ENCODE data around the gene TMEM119. TPM values are rescaled to one million over a fixed set of nuclear protein-coding genes. Genes with fewer than 3 reads are reported as not detected.

TMEM119 gene
- total and polyA plus RNA-seq, 9 donors, result 0.25 to 12.3 (median 2.0) TPM

GRCh38 chr12:108548954-108549521 is 48.8 kb downstream of the TMEM119 start:
- H3K4me1 ChIP-seq (ENCODE audit: insufficient read depth), result peaks cover 2% of the 10 kb centered on the region

DNA sequence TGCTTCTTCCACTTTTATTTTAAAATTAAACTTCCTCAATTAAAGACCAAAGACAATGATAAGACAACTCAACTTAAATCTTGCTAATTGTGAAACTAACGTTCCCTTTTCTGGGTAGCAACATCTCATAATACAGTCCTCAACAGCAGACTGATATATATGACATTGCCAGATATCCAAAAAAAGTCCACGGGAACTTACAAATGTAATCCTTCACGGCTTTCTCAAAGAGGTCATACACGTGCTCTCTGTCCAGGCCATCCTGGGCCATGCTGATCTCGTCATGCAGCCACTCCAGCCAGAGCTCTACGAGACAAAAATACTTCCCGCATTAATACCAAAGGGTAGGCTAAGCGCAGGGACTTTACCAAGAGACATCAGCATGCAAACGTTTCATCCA is 50.2 kb downstream of the TMEM119 start:
- Histone ChIP-seq H3K4me3 (no peak overlapping the region), H3K27me3 (no peaks in the 10 kb centered on the region), H3K36me3 (no peaks in the 10 kb centered on the region), H3K27ac (no peak overlapping the region), H3K4me1 (ENCODE audit: insufficient read depth) (peaks cover 2% of the 10 kb centered on the region), H3K9me3 (no peaks in the 10 kb centered on the region)
- 74 to 84% (median 80%) methylated on average over 9 of the region's 9 CpGs for WGBS, 3 donors
- TF ChIP-seq, protein P1, sequence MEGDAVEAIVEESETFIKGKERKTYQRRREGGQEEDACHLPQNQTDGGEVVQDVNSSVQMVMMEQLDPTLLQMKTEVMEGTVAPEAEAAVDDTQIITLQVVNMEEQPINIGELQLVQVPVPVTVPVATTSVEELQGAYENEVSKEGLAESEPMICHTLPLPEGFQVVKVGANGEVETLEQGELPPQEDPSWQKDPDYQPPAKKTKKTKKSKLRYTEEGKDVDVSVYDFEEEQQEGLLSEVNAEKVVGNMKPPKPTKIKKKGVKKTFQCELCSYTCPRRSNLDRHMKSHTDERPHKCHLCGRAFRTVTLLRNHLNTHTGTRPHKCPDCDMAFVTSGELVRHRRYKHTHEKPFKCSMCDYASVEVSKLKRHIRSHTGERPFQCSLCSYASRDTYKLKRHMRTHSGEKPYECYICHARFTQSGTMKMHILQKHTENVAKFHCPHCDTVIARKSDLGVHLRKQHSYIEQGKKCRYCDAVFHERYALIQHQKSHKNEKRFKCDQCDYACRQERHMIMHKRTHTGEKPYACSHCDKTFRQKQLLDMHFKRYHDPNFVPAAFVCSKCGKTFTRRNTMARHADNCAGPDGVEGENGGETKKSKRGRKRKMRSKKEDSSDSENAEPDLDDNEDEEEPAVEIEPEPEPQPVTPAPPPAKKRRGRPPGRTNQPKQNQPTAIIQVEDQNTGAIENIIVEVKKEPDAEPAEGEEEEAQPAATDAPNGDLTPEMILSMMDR (IDR thresholded peaks at IDR 0.05), result no peak
- TF ChIP-seq EP300 (IDR thresholded peaks at IDR 0.05), result no peak
- no peak for TF ChIP-seq POLR2A (IDR thresholded peaks at IDR 0.05)
- DNase-seq, result no peak
- intact Hi-C loops (cut with DNase I), result no loop called here

More at GRCh38 chr12:108548954-108549521, 48.8 kb downstream of the TMEM119 start:
- no peak for DNase-seq
- Histone ChIP-seq H3K27ac (no peak overlapping the region), H3K4me3 (no peak overlapping the region), H3K27me3 (no peaks in the 10 kb centered on the region), H3K36me3 (no peaks in the 10 kb centered on the region), H3K9me3 (no peaks in the 10 kb centered on the region)
- intact Hi-C loops (cut with DNase I), result no loop called here
- WGBS, 3 donors, result 60 to 74% (median 61%) methylated on average over 7 of the region's 7 CpGs
- TF ChIP-seq EP300 (IDR thresholded peaks at IDR 0.05) (no peak), POLR2A (IDR thresholded peaks at IDR 0.05) (no peak)
- TF ChIP-seq, protein P1 (IDR thresholded peaks at IDR 0.05), result no peak

DNA sequence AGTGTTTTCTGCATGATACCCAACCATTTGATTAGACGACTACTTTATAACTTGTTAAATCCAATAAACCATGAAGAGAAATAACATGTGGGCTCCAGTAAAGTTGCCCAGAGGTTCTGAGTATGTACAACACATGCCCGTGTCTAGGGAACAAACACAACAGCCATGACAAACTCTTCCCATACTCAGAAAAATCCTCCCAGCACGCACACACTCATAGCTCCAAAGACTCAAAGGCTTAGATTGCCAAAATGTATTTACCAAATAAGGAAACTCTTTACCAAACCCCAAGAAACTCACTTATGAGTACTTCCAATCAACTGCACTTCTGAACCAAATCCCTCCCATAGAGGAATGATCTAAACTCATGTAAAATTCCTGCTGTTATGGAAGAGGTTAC is 54.2 kb downstream of the TMEM119 start:
- H3K36me3 ChIP-seq, result no peaks in the 10 kb centered on the region
- no peaks in the 10 kb centered on the region for H3K9me3 ChIP-seq
- WGBS, 3 donors, result 92 to 96% (median 93%) methylated on average over 3 of the region's 3 CpGs
- H3K4me1 ChIP-seq (ENCODE audit: insufficient read depth), result no peaks in the 10 kb centered on the region
- no peak for DNase-seq
- H3K4me3 ChIP-seq, result no peak overlapping the region
- no peaks in the 10 kb centered on the region for H3K27me3 ChIP-seq
- TF ChIP-seq, protein P1 (IDR thresholded peaks at IDR 0.05), result no peak
- no peak for TF ChIP-seq EP300 (IDR thresholded peaks at IDR 0.05)
- intact Hi-C loops (cut with DNase I), result no loop called here
- H3K27ac ChIP-seq, result no peak overlapping the region

DNA sequence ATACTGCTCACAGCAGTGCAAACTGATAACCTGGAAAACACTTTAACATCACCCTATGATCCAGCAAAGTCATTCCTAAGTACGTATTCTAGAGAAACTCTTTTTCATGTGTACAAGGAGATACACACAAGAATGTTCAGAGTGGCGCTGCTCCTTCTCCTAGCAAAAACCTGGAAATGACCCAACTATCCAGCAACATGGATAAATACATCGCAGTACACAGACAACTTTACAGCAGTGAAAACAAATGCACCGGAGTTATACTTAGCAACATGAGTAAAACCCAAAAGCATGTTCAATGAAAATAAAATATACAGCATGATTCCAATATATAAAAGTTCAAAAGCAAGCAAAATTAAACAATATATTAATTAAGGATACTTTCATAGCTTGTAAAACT is 55.6 kb downstream of the TMEM119 start:
- no peak for DNase-seq

More for the DNA sequence above, 55.6 kb downstream of the TMEM119 start:
- intact Hi-C loops (cut with DNase I), result no loop called here
- WGBS, 3 donors, result 51 to 67% (median 65%) methylated on average over 4 of the region's 4 CpGs
- H3K36me3 ChIP-seq, result no peaks in the 10 kb centered on the region
- no peak overlapping the region for H3K4me3 ChIP-seq
- H3K9me3 ChIP-seq, result no peaks in the 10 kb centered on the region
- H3K27me3 ChIP-seq, result no peaks in the 10 kb centered on the region
- H3K27ac ChIP-seq, result no peak overlapping the region
- no peak for TF ChIP-seq EP300 (IDR thresholded peaks at IDR 0.05)
- no peak for TF ChIP-seq POLR2A (IDR thresholded peaks at IDR 0.05)
- TF ChIP-seq, protein P1 (IDR thresholded peaks at IDR 0.05), result no peak
- H3K4me1 ChIP-seq (ENCODE audit: insufficient read depth), result no peaks in the 10 kb centered on the region

Small RNA genes lying within 50 kb of the gene (microRNA-seq; reads per million reads assigned to microRNA genes)
- gene MIR4496, result 0 reads per million in 3 donors

Other genes starting within 250 kb of the TMEM119 start
- gene FICD, start 82.8 kb downstream of the TMEM119 start, total RNA-seq, result 10 to 100 TPM in 1 of 7 donors, 1 to 10 TPM in 6; 3.9 to 12.7 (median 7.6) TPM
- 1 to 10 TPM; 2.0 to 6.0 TPM for gene FICD, start 82.8 kb downstream of the TMEM119 start, polyA plus RNA-seq
- 10 to 100 TPM; 44.5 to 55.3 (median 48.3) TPM for gene SART3, start 36.9 kb downstream of the TMEM119 start, total RNA-seq
- 10 to 100 TPM; 27.9 to 36.2 TPM for gene SART3, start 36.9 kb downstream of the TMEM119 start, polyA plus RNA-seq
- gene ISCU, start 35.5 kb downstream of the TMEM119 start, total RNA-seq, result 100 to 1,000 TPM; 110 to 238 (median 156) TPM
- 100 to 1,000 TPM; 207 to 298 TPM for gene ISCU, start 35.5 kb downstream of the TMEM119 start, polyA plus RNA-seq
- gene SELPLG, start 35.8 kb upstream of the TMEM119 start, total RNA-seq, result 1 to 10 TPM; 1.1 to 8.4 (median 2.9) TPM
- gene SELPLG, start 35.8 kb upstream of the TMEM119 start, polyA plus RNA-seq, result 1 to 10 TPM; 1.8 to 5.1 TPM
- 100 to 1,000 TPM in 5 of 7 donors, 10 to 100 TPM in 2; 58.7 to 143 (median 113) TPM for gene CORO1C, start 133.4 kb upstream of the TMEM119 start, total RNA-seq
- 100 to 1,000 TPM in 1 of 2 donors, 10 to 100 TPM in 1; 35.1 to 122 TPM for gene CORO1C, start 133.4 kb upstream of the TMEM119 start, polyA plus RNA-seq

Data from ovary (tissue), 9 donors.